Heart left ventricle (tissue), 13 donors: ENCODE results near the gene PCDH15.

Experiments used
- CTCF ChIP-seq, 12 donors: fragments of 200-600 bp; sonication (generic) in 4 of 12; IDR thresholded peaks; one replicate each; pipeline versions ENCODE4 v1.5.0 to v1.8.0; 2018 to 2022; ENCODE audit warnings: antibody characterized with exemption in 12 of 12, mild to moderate bottlenecking in 5 of 12
- POLR2A ChIP-seq, 2 donors: fragments of 450-650 bp; IDR thresholded peaks; one replicate each; pipeline ENCODE4 v1.6.1; 2017; ENCODE audit warnings: antibody characterized with exemption in 2 of 2, mild to moderate bottlenecking in 2 of 2, moderate library complexity in 2 of 2
- donor health status: ischemic (EF 13 %, LVEDD 7.1; RV severe dilation, severe dysfunction).
- donor health status: DM: no; HTN: yes; CAD: no.
- donor health status: DM: no; HTN: no; CAD: no.
- donor health status: ischemic (EF 25% LVEDD 6.9; RV normal size, moderate dysfunction).
- donor health status: ischemic (EF 25% LVEDD 5.7; RV mildly dilated, moderate dysfunction).
- donor health status: ischemic (EF 35%, LVEDD 5.7; RV mildly dilated, moderate dysfunction).
- donor health status: nonischemic (EF 11% LVEDD 7.7; RV severe dilation, severe dysfunction).
- donor health status: DM: yes; HTN: yes; CAD: no.
- donor health status: PGD.
- donor health status: ischemic (EF 29% LVEDD 5.4; RV normal size, mild dysfunction).
- donor health status: nonischemic (EF 23%, LVEDD 6.1; RV moderate dilation, normal function).

GRCh38 chr10:53827261-53827660 is 973.8 kb downstream of the PCDH15 start:
- no peak for TF ChIP-seq CTCF (IDR thresholded peaks at IDR 0.05)
- no peak for TF ChIP-seq POLR2A (IDR thresholded peaks at IDR 0.05)
